ENCODE measurements around the gene ATP6V0E2. TPM values are rescaled to one million over a fixed set of nuclear protein-coding genes. Genes with fewer than 3 reads are reported as not detected.

ATP6V0E2 gene
- total and polyA plus RNA-seq, 9 donors = 10.0 to 19.6 (median 12.5) TPM

DNA sequence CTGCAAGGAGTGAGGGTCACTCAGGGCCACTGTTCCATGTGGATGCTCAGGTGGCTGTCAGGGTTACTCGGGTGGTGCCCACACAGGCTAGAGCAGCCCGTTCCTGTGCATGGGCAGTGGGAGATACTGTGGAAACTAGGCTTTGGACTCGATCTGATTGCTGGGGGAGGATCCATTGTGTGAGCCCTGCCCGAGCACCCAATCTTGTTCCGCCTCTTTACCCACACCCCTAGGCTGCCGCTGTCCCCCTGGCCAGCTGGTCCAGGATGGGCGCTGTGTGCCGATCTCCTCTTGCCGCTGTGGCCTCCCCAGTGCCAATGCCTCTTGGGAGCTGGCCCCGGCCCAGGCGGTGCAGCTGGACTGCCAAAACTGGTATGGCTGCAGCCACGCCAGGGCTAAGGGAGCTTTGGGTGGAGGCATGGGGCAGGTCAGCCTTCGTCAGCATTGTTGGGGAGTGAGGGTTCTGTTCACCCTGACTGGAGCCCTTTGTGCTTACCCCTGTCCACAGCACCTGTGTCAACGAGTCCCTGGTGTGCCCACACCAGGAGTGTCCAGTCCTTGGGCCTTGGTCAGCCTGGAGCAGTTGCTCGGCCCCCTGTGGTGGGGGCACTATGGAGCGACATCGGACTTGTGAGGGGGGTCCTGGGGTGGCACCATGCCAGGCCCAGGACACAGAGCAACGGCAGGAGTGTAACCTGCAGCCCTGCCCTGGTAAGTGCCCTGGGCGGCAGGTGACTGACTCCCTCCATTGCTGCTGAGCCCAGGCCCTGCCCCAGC is 48.0 kb upstream of the ATP6V0E2 start:
- intact Hi-C loops (cut with DNase I) = no loop called here
- Histone ChIP-seq H3K36me3 (no peaks in the 10 kb centered on the region), H3K9me3 (no peaks in the 10 kb centered on the region), H3K27ac (no peak overlapping the region), H3K4me3 (no peak overlapping the region), H3K4me1 (ENCODE audit: insufficient read depth) (no peaks in the 10 kb centered on the region), H3K27me3 (no peaks in the 10 kb centered on the region)
- DNase-seq = peak in 1 of 5 donors; percentile 21
- WGBS, 3 donors = 79 to 84% (median 84%) methylated on average over 16 to 19 of the region's 19 CpGs
- TF ChIP-seq, protein P1, sequence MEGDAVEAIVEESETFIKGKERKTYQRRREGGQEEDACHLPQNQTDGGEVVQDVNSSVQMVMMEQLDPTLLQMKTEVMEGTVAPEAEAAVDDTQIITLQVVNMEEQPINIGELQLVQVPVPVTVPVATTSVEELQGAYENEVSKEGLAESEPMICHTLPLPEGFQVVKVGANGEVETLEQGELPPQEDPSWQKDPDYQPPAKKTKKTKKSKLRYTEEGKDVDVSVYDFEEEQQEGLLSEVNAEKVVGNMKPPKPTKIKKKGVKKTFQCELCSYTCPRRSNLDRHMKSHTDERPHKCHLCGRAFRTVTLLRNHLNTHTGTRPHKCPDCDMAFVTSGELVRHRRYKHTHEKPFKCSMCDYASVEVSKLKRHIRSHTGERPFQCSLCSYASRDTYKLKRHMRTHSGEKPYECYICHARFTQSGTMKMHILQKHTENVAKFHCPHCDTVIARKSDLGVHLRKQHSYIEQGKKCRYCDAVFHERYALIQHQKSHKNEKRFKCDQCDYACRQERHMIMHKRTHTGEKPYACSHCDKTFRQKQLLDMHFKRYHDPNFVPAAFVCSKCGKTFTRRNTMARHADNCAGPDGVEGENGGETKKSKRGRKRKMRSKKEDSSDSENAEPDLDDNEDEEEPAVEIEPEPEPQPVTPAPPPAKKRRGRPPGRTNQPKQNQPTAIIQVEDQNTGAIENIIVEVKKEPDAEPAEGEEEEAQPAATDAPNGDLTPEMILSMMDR (IDR thresholded peaks at IDR 0.05) = no peak
- TF ChIP-seq POLR2A (IDR thresholded peaks at IDR 0.05) (no peak), EP300 (IDR thresholded peaks at IDR 0.05) (no peak)

DNA sequence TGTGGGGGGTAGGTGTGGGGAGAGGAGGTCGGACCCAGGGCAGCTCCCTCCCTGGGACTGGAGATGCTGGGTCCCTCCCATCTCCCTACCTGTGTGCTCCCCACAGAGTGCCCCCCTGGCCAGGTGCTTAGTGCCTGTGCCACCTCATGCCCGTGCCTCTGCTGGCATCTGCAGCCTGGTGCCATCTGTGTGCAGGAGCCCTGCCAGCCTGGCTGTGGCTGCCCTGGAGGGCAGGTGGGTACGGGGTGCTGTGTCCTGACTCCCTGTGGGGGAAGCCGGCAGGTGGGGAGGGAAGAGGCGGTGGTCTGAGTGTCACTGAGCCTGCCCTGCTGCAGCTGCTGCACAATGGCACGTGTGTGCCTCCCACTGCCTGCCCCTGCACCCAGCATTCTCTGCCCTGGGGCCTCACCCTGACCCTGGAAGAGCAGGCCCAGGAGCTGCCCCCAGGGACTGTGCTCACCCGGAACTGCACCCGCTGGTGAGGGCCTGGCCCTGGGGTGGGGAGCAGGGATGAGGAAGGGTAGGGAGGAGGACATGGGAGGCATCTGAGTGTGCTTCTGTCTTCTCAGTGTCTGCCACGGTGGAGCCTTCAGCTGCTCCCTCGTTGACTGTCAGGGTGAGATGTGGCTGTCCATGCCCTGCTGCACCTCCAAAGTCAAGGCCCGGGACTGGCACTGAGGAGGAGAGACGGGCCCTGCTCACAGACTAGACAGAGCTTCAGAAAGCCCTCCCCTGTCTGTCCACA is 47.3 kb upstream of the ATP6V0E2 start:
- Histone ChIP-seq H3K4me1 (ENCODE audit: insufficient read depth) (no peaks in the 10 kb centered on the region), H3K27me3 (no peaks in the 10 kb centered on the region), H3K4me3 (no peak overlapping the region), H3K27ac (no peak overlapping the region), H3K36me3 (no peaks in the 10 kb centered on the region), H3K9me3 (no peaks in the 10 kb centered on the region)
- intact Hi-C loops (cut with DNase I) = no loop called here
- TF ChIP-seq EP300 (IDR thresholded peaks at IDR 0.05) (no peak), POLR2A (IDR thresholded peaks at IDR 0.05) (no peak)
- TF ChIP-seq, protein P1 (IDR thresholded peaks at IDR 0.05) = no peak
- peak in 1 of 5 donors; percentile 24 for DNase-seq
- 76 to 82% (median 78%) methylated on average over 12 of the region's 12 CpGs for WGBS, 3 donors

DNA sequence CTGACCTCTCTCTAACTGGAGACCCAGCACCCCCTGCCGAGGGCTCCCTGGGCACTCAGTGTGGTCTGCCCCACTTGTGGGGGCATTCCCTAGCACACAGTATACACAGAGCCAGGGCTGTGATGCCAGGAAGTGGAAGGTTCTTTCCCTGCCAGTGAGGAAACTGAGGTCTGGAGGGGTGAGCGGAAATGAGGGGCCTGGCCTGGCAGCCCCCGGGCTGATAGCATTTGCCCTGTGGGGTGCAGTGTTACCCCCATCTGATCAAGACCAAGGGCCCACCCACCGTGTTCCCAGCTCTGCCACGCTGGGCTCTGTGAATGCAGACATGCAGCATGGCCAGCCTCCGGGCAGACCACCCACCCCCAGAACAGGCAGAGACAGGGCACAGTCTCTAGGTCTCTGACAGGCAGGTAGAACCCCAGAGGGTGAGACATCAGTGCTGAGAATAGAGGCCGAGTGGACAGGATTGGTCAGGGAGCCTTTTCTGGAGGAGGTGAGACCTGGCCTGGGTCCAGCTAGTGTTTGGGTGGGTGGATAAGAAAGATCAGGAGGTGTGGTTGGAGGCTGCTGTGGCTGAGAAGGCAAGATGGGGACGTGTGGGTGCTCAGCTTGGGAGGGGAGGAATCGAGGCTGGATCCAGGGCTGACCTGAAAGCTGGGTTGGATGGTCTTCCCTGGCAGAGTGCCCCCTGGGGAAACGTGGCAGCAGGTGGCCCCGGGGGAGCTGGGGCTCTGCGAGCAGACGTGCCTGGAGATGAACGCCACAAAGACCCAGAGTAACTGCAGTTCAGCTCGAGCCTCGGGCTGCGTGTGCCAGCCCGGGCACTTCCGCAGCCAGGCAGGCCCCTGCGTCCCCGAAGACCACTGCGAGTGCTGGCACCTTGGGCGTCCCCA is 46.4 kb upstream of the ATP6V0E2 start:
- Histone ChIP-seq H3K36me3 (no peaks in the 10 kb centered on the region), H3K27me3 (no peaks in the 10 kb centered on the region), H3K4me1 (ENCODE audit: insufficient read depth) (no peaks in the 10 kb centered on the region), H3K4me3 (no peak overlapping the region), H3K27ac (no peak overlapping the region), H3K9me3 (no peaks in the 10 kb centered on the region)
- peak in 1 of 5 donors; percentile 25 for DNase-seq
- WGBS, 3 donors = 71 to 79% (median 74%) methylated on average over 23 of the region's 23 CpGs
- intact Hi-C loops (cut with DNase I) = no loop called here
- TF ChIP-seq, protein P1 (IDR thresholded peaks at IDR 0.05) = no peak
- TF ChIP-seq EP300 (IDR thresholded peaks at IDR 0.05) = no peak
- no peak for TF ChIP-seq POLR2A (IDR thresholded peaks at IDR 0.05)

All from ovary (tissue), 9 donors.